Activated B cell treated with CpG ODN at 0.5 μM for 24 hours (primary cell): ENCODE data around the gene LRRC3. TPM values are rescaled to one million over a fixed set of nuclear protein-coding genes. Genes with fewer than 3 reads are reported as not detected.

ENCODE experiments used
- ATAC-seq: fragments of 200-7000 bp; cut with Tn5 transposase; one replicate; pipeline ENCODE4 v1.10.0; 2021; ENCODE audit warnings: low read depth, mild to moderate bottlenecking, moderate library complexity
- CTCF ChIA-PET: fragments of 350-600 bp; sonication (Branson Sonifier 250); formaldehyde crosslinking; loops from one replicate; lab custom pipeline; 2021; ENCODE audit warnings: antibody characterized with exemption; lab: Charles Lee
- POLR2A ChIA-PET: fragments of 350-600 bp; sonication (Branson Sonifier 250); formaldehyde crosslinking; loops from one replicate; lab custom pipeline; 2021; ENCODE audit warnings: antibody characterized with exemption; lab: Charles Lee
- DNase-seq: peaks from one replicate; pipeline ENCODE4 v3.0.0; 2022
- H3K27ac Mint-ChIP-seq: one replicate; pipeline ENCODE4 v1.8.0; 2020; ENCODE audit warnings: mixed read lengths
- H3K27me3 Mint-ChIP-seq: one replicate; pipeline ENCODE4 v1.8.0; 2021; ENCODE audit warnings: mixed read lengths
- H3K36me3 Mint-ChIP-seq: one replicate; pipeline ENCODE4 v1.8.0; 2021; ENCODE audit warnings: low read depth, mixed read lengths
- H3K4me1 Mint-ChIP-seq: one replicate; pipeline ENCODE4 v1.8.0; 2021; ENCODE audit warnings: mixed read lengths
- H3K4me3 Mint-ChIP-seq: one replicate; pipeline ENCODE4 v1.8.0; 2020; ENCODE audit warnings: mild to moderate bottlenecking, mixed read lengths
- H3K9me3 Mint-ChIP-seq: one replicate; pipeline ENCODE4 v1.8.0; 2020; ENCODE audit warnings: mixed read lengths
- CTCF ChIP-seq: fragments of 200-600 bp; IDR thresholded peaks from one replicate; pipeline ENCODE4 v1.8.0; 2022; ENCODE audit warnings: antibody characterized with exemption, mild to moderate bottlenecking
- intact Hi-C: fragments of 100-400 bp; cut with micrococcal nuclease; formaldehyde crosslinking; loops from one replicate; pipeline ENCODE4 v1.15.1; 2024
- total RNA-seq: library from RNA; stranded (reverse); gene quantifications from 2 replicates; pipeline ENCODE4 v1.2.3, GENCODE V29; 2022

Gene LRRC3
- total RNA-seq, 1 donor from 2014 or later: 1.00 TPM

GRCh38 chr21:44420416-44421205 lies 34.7 kb upstream of the LRRC3 start:
- TF ChIP-seq CTCF: no peak
- POLR2A ChIA-PET: no interaction called here
- H3K27ac Mint-ChIP-seq: no peak overlapping the region
- DNase-seq: no peak
- no peaks in the 10 kb centered on the region for H3K27me3 Mint-ChIP-seq
- ATAC-seq: no peak
- no peaks in the 10 kb centered on the region for H3K36me3 Mint-ChIP-seq
- CTCF ChIA-PET: no interaction called here
- H3K9me3 Mint-ChIP-seq: no peaks in the 10 kb centered on the region
- intact Hi-C loops: no loop called here
- peaks cover 9% of the 10 kb centered on the region for H3K4me1 Mint-ChIP-seq
- no peak overlapping the region for H3K4me3 Mint-ChIP-seq

GRCh38 chr21:44421901-44422840 lies 33.1 kb upstream of the LRRC3 start:
- H3K27ac Mint-ChIP-seq: no peak overlapping the region
- CTCF ChIA-PET: no interaction called here
- no peak for TF ChIP-seq CTCF
- no peaks in the 10 kb centered on the region for H3K9me3 Mint-ChIP-seq
- H3K27me3 Mint-ChIP-seq: no peaks in the 10 kb centered on the region
- peaks cover 9% of the 10 kb centered on the region for H3K4me1 Mint-ChIP-seq
- no peak for DNase-seq
- POLR2A ChIA-PET: interaction anchor here (0.6 kb wide), 1 partner anchor 33 kb away, joined by 8 read pairs; the partner anchor contains the start of gene LRRC3
- ATAC-seq: no peak
- no peak overlapping the region for H3K4me3 Mint-ChIP-seq
- H3K36me3 Mint-ChIP-seq: no peaks in the 10 kb centered on the region
- intact Hi-C loops: no loop called here

- intact Hi-C loops: no loop called here
- no peak for TF ChIP-seq CTCF
- H3K27me3 Mint-ChIP-seq: no peaks in the 10 kb centered on the region
- no peaks in the 10 kb centered on the region for H3K36me3 Mint-ChIP-seq
- no peak overlapping the region for H3K4me3 Mint-ChIP-seq
- POLR2A ChIA-PET: no interaction called here
- ATAC-seq (peak; percentile 57), DNase-seq (no peak)
- CTCF ChIA-PET: no interaction called here
- H3K4me1 Mint-ChIP-seq: peaks cover 9% of the 10 kb centered on the region
- H3K9me3 Mint-ChIP-seq: no peaks in the 10 kb centered on the region
- H3K27ac Mint-ChIP-seq: no peak overlapping the region
Observed at GRCh38 chr21:44423312-44423821, 31.9 kb upstream of the LRRC3 start.

- intact Hi-C loops: no loop called here
- Mint-ChIP-seq H3K27me3 (no peaks in the 10 kb centered on the region), H3K9me3 (no peaks in the 10 kb centered on the region), H3K4me3 (no peak overlapping the region), H3K36me3 (no peaks in the 10 kb centered on the region), H3K27ac (no peak overlapping the region), H3K4me1 (peaks cover 9% of the 10 kb centered on the region)
- TF ChIP-seq CTCF: no peak
- ChIA-PET CTCF (no interaction called here), POLR2A (no interaction called here)
- no peak for DNase-seq
- no peak for ATAC-seq
Observed at GRCh38 chr21:44423941-44424607, 31.2 kb upstream of the LRRC3 start.
